Fibroblast of lung (primary cell): ENCODE measurements around the gene ZDHHC9. TPM values are rescaled to one million over a fixed set of nuclear protein-coding genes. Genes with fewer than 3 reads are reported as not detected.

ENCODE experiments used
- DNase-seq, 2 donors: peaks; one replicate each; pipeline versions ENCODE4 v3.0.0 to v3.0.0-alpha.2; 2010; ENCODE audit warnings: low read depth in 2 of 2
- H2AFZ ChIP-seq: 2 replicates; pipeline ENCODE4 v1.5.1; 2012; ENCODE audit warnings: low read length, control low read depth, inconsistent platforms
- H3K27ac ChIP-seq: 2 replicates; pipeline ENCODE4 v1.5.1; 2011; ENCODE audit warnings: low read length, control low read depth; ENCODE audit not compliant: insufficient read depth
- H3K27me3 ChIP-seq: 2 replicates; pipeline ENCODE4 v1.5.1; 2011; ENCODE audit warnings: mild to moderate bottlenecking, low read length; ENCODE audit not compliant: control insufficient read depth, insufficient read depth
- H3K36me3 ChIP-seq: 2 replicates; pipeline ENCODE4 v1.5.1; 2011; ENCODE audit warnings: low read length; ENCODE audit not compliant: control insufficient read depth, insufficient read depth
- H3K4me1 ChIP-seq: 2 replicates; pipeline ENCODE4 v1.5.1; 2011; ENCODE audit warnings: low read length; ENCODE audit not compliant: control insufficient read depth, insufficient read depth; ENCODE audit errors: extremely low read depth
- H3K4me2 ChIP-seq: 2 replicates; pipeline ENCODE4 v1.5.1; 2011; ENCODE audit warnings: low read length, control low read depth; ENCODE audit not compliant: insufficient read depth; ENCODE audit errors: extremely low read depth
- H3K4me3 ChIP-seq, 4 experiments: fragments of 200-600 bp in 1 of 4; sonication (generic) in 1 of 4; replicated peaks in 1 of 4; 2 replicates each; pipeline ENCODE4 v1.5.1; 2011 to 2016; ENCODE audit warnings: low read length in 4 of 4, low read depth in 3 of 4, mild to moderate bottlenecking in 3 of 4, control low read depth in 2 of 4, inconsistent platforms in 1 of 4, mixed read lengths in 1 of 4; ENCODE audit not compliant: insufficient read depth in 1 of 4; ENCODE audit errors: control extremely low read depth in 1 of 4
- H3K79me2 ChIP-seq: 2 replicates; pipeline ENCODE4 v1.5.1; 2012; ENCODE audit warnings: mild to moderate bottlenecking, low read length, inconsistent platforms; ENCODE audit not compliant: control insufficient read depth, insufficient read depth
- H3K9ac ChIP-seq: 2 replicates; pipeline ENCODE4 v1.5.1; 2011; ENCODE audit warnings: mild to moderate bottlenecking, low read length, control low read depth; ENCODE audit not compliant: insufficient read depth
- H3K9me3 ChIP-seq: 2 replicates; pipeline ENCODE4 v1.5.1; 2012; ENCODE audit warnings: low read depth, low read length; ENCODE audit not compliant: control insufficient read depth, insufficient read depth
- H4K20me1 ChIP-seq: 2 replicates; pipeline ENCODE4 v1.5.1; 2011; ENCODE audit warnings: low read length; ENCODE audit not compliant: control insufficient read depth, insufficient read depth; ENCODE audit errors: extremely low read depth
- CTCF ChIP-seq, 2 donors: IDR thresholded peaks in 1 of 2; conservative IDR thresholded peaks in 1 of 2; 1 replicate in 1 of 2; 2 replicates in 1 of 2; pipeline ENCODE4 v1.5.1; 2011 to 2012; ENCODE audit warnings: low read length in 2 of 2, control low read depth in 1 of 2, inconsistent platforms in 1 of 2, low read depth in 1 of 2, mild to moderate bottlenecking in 1 of 2
- EZH2 ChIP-seq: IDR thresholded peaks from 2 replicates; pipeline ENCODE4 v1.5.1; 2012; ENCODE audit warnings: low read length, control low read depth, mild to moderate bottlenecking; ENCODE audit errors: missing control alignments
- polyA plus RNA-seq, 2 donors: library from polyadenylated mRNA; depleted of rRNA in 1 of 2; stranded (reverse) in 1 of 2; unstranded in 1 of 2; fragments of >200 nt; gene quantifications; 2 replicates each; pipeline ENCODE4 v1.2.1, GENCODE V29; 2011 to 2012; ENCODE audit warnings: missing spikeins in 1 of 2
- total RNA-seq: library from RNA; depleted of rRNA; stranded (reverse); fragments of >200 nt; gene quantifications from 2 replicates; pipeline ENCODE4 v1.2.1, GENCODE V29; 2014

The ZDHHC9 gene
- total and polyA plus RNA-seq, 2 donors (not counting 1 experiment from before 2014, with no cell fraction given) = 21.8 to 38.4 TPM

DNA sequence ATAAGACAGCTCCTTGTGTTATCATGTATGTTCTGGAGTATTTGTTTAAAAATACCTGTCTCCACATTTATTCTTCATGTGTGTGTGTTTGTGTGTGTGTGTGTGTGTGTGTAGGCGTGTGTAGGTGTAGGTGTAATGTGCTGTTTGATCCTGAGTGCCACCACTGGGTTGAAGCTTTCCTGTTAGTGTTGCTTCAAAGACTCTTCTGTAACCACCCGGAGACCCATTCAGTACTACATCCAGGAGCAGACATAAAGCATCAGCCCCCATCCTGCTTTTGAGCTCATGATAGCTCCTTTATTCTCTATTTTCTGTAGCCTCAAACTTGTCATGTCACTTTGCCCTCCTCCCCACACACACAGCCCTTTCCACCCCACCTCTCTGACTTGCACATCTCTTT lies 3.0 kb upstream of the ZDHHC9 start:
- H3K4me2 ChIP-seq = no peak overlapping the region
- H3K36me3 ChIP-seq = no peaks in the 10 kb centered on the region
- no peak overlapping the region for H3K9ac ChIP-seq
- H2AFZ ChIP-seq = no peak overlapping the region
- H3K27me3 ChIP-seq = no peaks in the 10 kb centered on the region
- no peak overlapping the region for H3K4me3 ChIP-seq
- H3K9me3 ChIP-seq = no peaks in the 10 kb centered on the region
- DNase-seq = no peak
- TF ChIP-seq CTCF (conservative IDR thresholded peaks at IDR 0.05 in 1 of 2, IDR thresholded peaks at IDR 0.05 in 1 of 2; ENCODE audit: low read depth in 1 of 2, low read length in 2 of 2) (no peak), EZH2 (no peak)
- H3K27ac ChIP-seq = no peak overlapping the region
- no peaks in the 10 kb centered on the region for H3K4me1 ChIP-seq
- H4K20me1 ChIP-seq = no peaks in the 10 kb centered on the region
- H3K79me2 ChIP-seq = peaks cover 1% of the 10 kb centered on the region

DNA sequence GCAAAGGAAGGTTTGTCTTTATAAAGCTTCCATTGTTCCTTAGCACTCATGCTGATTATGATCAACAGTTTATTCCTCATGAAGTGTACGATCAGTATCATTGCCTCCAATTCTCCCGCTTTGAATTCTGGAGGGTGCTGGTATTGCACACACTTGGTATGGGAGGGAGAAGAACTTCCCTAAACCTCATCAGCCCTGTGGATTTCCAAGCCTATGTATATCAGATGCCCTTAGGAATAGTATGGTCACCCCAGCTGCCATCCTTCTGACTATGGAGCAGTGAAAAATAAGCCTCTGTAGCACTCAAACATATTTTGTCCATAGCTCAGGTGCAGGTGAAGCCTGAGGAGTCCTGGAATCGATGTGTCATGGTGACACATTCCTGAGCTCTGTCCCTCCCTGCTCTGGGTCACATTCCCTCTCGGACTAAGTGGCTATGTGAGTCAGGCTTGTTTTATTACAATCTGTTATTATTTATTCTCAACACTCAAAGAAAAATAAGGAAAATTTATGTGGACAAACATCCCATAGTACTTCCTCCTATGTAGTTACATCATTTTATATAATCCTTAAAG lies 2.0 kb upstream of the ZDHHC9 start:
- H3K27ac ChIP-seq = no peak overlapping the region
- no peaks in the 10 kb centered on the region for H3K4me1 ChIP-seq
- TF ChIP-seq EZH2 = no peak
- no peak for TF ChIP-seq CTCF (conservative IDR thresholded peaks at IDR 0.05 in 1 of 2, IDR thresholded peaks at IDR 0.05 in 1 of 2; ENCODE audit: low read depth in 1 of 2, low read length in 2 of 2)
- H4K20me1 ChIP-seq = no peaks in the 10 kb centered on the region
- H3K9me3 ChIP-seq = no peaks in the 10 kb centered on the region
- no peaks in the 10 kb centered on the region for H3K27me3 ChIP-seq
- no peak overlapping the region for H2AFZ ChIP-seq
- no peak overlapping the region for H3K4me2 ChIP-seq
- no peak overlapping the region for H3K9ac ChIP-seq
- no peak for DNase-seq
- no peaks in the 10 kb centered on the region for H3K36me3 ChIP-seq
- no peak overlapping the region for H3K4me3 ChIP-seq
- peaks cover 5% of the 10 kb centered on the region for H3K79me2 ChIP-seq

GRCh38 chrX:129843209-129843458 lies 552 bp downstream of the ZDHHC9 start:
- TF ChIP-seq CTCF (conservative IDR thresholded peaks at IDR 0.05 in 1 of 2, IDR thresholded peaks at IDR 0.05 in 1 of 2; ENCODE audit: low read depth in 1 of 2, low read length in 2 of 2) (no peak), EZH2 (no peak)
- Histone ChIP-seq H2AFZ (no peak overlapping the region), H3K36me3 (no peaks in the 10 kb centered on the region), H3K79me2 (peaks cover 7% of the 10 kb centered on the region), H3K4me3 (peak overlapping the region; percentile 62 to 78 (median 71)), H3K9ac (peak overlapping the region; percentile 71), H3K4me1 (no peaks in the 10 kb centered on the region), H3K9me3 (no peaks in the 10 kb centered on the region), H3K27me3 (no peaks in the 10 kb centered on the region), H4K20me1 (no peaks in the 10 kb centered on the region), H3K4me2 (peak overlapping the region; percentile 79), H3K27ac (peak overlapping the region; percentile 76)
- DNase-seq = no peak
